ENCODE data around the gene PSMC1. TPM values are rescaled to one million over a fixed set of nuclear protein-coding genes. Genes with fewer than 3 reads are reported as not detected.

Gene PSMC1
- polyA plus RNA-seq, 1 of the 3 experiments (the other 2 are of a cell fraction), result 102 TPM

- Histone ChIP-seq H3K27ac (ENCODE audit: low read depth in 2 of 2, low read length in 1 of 2) (no peak overlapping the region), H3K4me3 (ENCODE audit: low read depth in 2 of 2, low read length in 1 of 2) (no peak overlapping the region), H3K36me3 (replicated peaks in 1 of 2; ENCODE audit: control insufficient read depth in 1 of 2, insufficient read depth in 2 of 2, low read length in 1 of 2) (no peaks in the 10 kb centered on the region), H3K27me3 (ENCODE audit: insufficient read depth) (no peaks in the 10 kb centered on the region), H2AFZ (ENCODE audit: low read depth) (no peak overlapping the region), H3K9me2 (no peaks in the 10 kb centered on the region), H3K9me3 (peaks cover 10% of the 10 kb centered on the region; the same call in 1 of the 2 replicates), H3F3A (replicated peaks; ENCODE audit: insufficient read depth) (no peaks in the 10 kb centered on the region), H3K4me2 (no peak overlapping the region), H3K4me1 (ENCODE audit: control insufficient read depth in 1 of 2, insufficient read depth in 2 of 2, low read depth in 1 of 2, low read length in 1 of 2) (no peaks in the 10 kb centered on the region), H3K9ac (no peak overlapping the region), H4K20me1 (ENCODE audit: insufficient read depth) (no peaks in the 10 kb centered on the region), H3K79me2 (ENCODE audit: insufficient read depth) (no peaks in the 10 kb centered on the region)
- CTCF ChIA-PET, result no interaction called here
- no peak for DNase-seq
- TF ChIP-seq MEF2A (IDR thresholded peaks at IDR 0.05; ENCODE audit: borderline replicate concordance, low read depth) (no peak), EP300 (IDR thresholded peaks at IDR 0.05; ENCODE audit: borderline replicate concordance in 1 of 2, low read depth in 1 of 2, low read length in 1 of 2) (no peak), SIN3A (IDR thresholded peaks at IDR 0.05; ENCODE audit: borderline replicate concordance, low read depth, low read length) (no peak), IRF3 (IDR thresholded peaks at IDR 0.05; ENCODE audit: low read depth, low read length) (no peak), CTCF (IDR thresholded peaks at IDR 0.05) (no peak), SMC3 (IDR thresholded peaks at IDR 0.05; ENCODE audit: low read depth, low read length) (no peak), FOXM1 (IDR thresholded peaks at IDR 0.05; ENCODE audit: low read depth) (no peak), RXRA (IDR thresholded peaks at IDR 0.05; ENCODE audit: borderline replicate concordance, low read depth) (no peak), JUND (IDR thresholded peaks at IDR 0.05) (no peak), NFIC (IDR thresholded peaks at IDR 0.05; ENCODE audit: borderline replicate concordance) (no peak), RCOR1 (IDR thresholded peaks at IDR 0.05; ENCODE audit: low read length) (no peak), MXI1 (IDR thresholded peaks at IDR 0.05; ENCODE audit: low read depth, low read length) (no peak), REST (IDR thresholded peaks at IDR 0.05; ENCODE audit: low read depth, low read length) (no peak), TEAD4 (IDR thresholded peaks at IDR 0.05; ENCODE audit: borderline replicate concordance, insufficient read depth) (no peak)
- POLR2A ChIA-PET, result no interaction called here
These were observed 13.9 kb upstream of the PSMC1 start for GRCh38 chr14:90242444-90242843.
